AG09309 (cell line): Measurements from ENCODE around the gene CTIF.
A peak's percentile ranks its signal among the peaks of the same experiment; 100 is the strongest.

Experiments
- DNase-seq: peaks from one replicate; pipeline ENCODE4 v3.0.0-alpha.2; 2010; ENCODE audit warnings: low read depth
- H3K4me3 ChIP-seq: 2 replicates; pipeline ENCODE4 v1.5.1; 2011; ENCODE audit warnings: mild to moderate bottlenecking, low read depth, low read length, moderate library complexity; ENCODE audit not compliant: control insufficient read depth
- TF ChIP-seq, protein P1 (sequence below): IDR thresholded peaks from 2 replicates; pipeline ENCODE4 v1.5.1; 2011; ENCODE audit warnings: mild to moderate bottlenecking, low read depth, low read length, inconsistent platforms; ENCODE audit not compliant: insufficient read depth, control insufficient read depth; ENCODE audit errors: missing control alignments

Gene CTIF

DNA sequence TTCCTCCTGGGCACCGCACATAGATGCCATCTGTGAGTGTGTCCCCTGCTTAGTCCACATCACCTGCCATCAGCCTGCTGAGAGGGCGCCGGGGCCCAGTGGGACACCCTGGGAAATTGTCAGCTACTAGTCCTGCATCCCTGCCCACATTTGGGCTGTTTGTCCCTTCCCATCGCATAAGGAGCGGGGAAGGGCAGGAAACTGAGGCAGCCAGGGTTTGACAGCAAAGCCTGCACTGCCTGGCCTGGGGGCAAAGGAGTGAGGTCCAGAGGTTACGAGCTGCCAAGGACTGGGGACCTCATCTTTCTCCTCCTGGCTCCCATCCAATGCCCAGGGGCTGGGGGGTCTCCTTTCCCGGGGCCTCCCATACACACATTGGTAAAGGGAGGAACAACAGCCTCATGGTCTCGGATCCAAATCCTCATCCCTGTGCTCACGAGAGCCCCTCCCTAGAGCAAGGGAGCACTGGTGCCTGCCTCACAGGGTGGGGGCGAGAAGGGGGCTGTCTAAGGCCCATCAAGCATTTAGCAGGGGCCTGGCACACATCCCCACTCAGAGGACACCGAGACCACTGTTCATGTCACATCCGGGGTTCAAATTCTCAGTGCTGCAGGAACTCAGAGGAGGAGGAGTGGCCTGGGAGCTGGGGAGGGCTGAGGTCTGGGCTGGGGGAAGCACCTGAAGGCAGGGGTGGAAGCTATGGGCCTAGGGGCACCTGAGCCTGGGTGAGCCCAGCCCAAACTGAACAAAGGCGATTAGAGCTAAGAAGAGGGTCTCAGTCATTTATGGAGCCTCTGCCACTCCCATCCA, 298.2 kb downstream of the CTIF start:
- TF ChIP-seq, protein P1, sequence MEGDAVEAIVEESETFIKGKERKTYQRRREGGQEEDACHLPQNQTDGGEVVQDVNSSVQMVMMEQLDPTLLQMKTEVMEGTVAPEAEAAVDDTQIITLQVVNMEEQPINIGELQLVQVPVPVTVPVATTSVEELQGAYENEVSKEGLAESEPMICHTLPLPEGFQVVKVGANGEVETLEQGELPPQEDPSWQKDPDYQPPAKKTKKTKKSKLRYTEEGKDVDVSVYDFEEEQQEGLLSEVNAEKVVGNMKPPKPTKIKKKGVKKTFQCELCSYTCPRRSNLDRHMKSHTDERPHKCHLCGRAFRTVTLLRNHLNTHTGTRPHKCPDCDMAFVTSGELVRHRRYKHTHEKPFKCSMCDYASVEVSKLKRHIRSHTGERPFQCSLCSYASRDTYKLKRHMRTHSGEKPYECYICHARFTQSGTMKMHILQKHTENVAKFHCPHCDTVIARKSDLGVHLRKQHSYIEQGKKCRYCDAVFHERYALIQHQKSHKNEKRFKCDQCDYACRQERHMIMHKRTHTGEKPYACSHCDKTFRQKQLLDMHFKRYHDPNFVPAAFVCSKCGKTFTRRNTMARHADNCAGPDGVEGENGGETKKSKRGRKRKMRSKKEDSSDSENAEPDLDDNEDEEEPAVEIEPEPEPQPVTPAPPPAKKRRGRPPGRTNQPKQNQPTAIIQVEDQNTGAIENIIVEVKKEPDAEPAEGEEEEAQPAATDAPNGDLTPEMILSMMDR: no peak
- no peak overlapping the region for H3K4me3 ChIP-seq
- no peak for DNase-seq

DNA sequence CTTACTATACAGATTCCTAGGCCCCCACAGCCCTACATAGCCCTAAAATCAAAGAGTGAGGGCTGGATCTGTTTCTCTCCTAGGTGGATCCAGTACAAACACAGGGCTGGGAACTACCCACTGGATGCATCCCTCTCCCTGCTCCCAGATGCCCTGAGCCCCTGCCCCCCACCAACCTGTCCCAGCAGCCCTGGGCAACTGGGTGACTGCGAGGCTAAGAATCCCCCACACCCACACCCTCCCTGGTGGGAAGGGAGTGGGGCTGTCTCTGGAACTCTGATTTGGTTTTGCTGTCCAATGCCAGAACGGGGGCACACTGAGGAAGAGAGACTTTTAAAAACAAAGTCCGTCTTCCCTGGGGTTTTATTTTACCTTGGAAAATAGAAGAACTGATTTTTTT, 298.8 kb downstream of the CTIF start:
- no peak overlapping the region for H3K4me3 ChIP-seq
- DNase-seq: no peak
- TF ChIP-seq, protein P1: no peak

DNA sequence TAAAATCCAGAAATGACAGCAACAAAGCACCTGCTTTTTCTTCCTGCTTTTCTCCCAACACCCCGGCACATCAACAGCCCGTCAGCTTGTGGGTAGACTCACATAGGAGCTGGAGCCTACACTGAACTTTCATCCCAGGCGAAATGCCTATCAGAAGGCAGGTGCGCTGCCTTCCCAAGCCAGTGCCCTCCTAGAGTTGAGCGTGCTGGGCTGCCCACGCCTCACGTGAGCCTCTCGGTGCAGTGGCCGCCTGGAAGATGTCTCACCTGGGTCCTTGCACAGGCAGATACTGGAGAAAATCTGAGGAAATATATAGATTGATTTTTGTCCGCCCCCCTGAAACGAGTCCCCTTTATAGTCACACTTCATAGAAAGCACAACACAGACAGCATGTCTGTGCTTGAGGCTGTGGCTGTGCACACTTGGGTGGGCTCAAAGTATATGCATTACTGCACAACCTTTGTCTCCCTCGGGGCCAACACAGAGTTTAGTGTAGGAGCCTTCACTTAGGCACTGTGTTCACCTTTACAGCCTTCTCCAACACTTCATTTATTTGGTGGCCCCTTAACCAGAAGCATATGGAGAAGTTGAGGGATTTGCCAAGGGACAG, 299.4 kb downstream of the CTIF start:
- no peak for DNase-seq
- no peak overlapping the region for H3K4me3 ChIP-seq
- TF ChIP-seq, protein P1: no peak

DNA sequence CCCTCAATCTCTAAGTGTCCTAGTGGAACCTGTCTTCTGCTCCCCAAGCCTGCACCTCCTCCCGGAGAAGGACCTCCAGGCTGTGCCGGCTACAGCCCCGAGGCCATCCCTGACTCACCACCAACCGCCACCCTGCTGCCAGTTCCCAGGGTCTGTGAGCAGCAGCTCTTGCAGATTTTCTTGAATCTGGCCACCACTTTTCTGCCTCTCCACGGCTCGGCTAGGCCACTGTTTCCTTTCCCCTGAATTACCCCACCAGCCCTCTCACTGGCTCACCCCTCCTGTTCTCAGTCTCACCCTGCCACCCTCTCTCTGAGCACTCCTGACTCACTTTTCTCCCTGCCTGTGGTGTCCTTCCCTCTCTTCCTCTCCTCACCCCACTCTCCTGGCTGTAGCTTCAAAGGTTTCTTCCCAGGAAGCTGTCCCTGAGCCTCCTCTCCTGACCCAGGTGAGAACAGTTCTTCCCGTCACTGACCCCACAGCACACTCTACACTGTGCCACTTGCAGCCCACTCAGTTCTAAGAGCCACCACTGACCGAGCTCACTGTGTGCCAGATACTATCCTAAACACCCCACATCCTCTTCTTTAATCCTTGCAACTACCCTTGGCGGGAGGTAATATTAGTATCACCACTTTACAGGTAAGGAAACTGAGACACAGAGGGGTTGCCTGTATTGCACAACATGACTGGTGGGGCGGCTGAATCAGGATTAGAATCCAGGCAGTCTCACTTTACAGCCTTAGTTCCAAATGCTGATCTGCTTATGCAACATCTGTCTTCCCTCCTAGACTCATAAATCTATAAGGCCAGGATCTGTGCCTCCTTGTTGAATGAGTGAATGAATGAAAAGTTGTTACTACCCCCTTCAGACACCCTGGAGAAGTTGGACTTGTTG, 300.3 kb downstream of the CTIF start:
- H3K4me3 ChIP-seq: no peak overlapping the region
- DNase-seq: peak; percentile 61
- TF ChIP-seq, protein P1: no peak

DNA sequence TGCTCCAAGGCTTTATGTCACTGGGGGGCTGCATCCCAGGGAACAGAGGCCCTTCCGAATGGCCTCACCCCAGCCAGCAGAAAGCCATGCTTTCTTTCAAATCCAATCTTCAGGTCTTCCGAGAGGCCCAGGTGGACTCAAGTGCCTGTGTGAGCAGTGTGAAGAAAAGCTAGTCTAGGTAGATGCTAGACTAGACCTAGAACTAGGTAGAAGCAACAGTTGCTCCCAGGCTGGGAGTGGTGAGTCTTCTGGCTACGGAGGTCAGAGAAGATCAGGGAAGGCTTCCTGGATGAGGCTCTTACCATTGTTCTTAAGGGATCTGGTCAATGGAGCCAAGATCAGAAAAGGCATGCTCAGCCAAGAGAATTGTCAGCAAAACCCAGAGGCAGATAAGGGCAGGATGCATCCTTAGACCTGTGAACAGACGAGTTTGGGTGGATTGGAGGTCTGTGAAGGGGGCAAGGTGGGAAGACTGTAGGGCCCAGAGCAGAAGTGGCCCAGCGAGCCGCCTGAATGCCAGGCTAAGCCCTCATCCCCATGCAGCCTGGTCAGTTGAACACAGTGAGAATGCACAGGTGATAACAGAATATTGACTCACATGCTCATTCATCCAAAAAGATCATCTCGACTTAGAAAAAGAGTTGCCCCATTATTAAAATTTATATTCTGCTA, 301.1 kb downstream of the CTIF start:
- no peak for DNase-seq
- TF ChIP-seq, protein P1: no peak
- H3K4me3 ChIP-seq: no peak overlapping the region

DNA sequence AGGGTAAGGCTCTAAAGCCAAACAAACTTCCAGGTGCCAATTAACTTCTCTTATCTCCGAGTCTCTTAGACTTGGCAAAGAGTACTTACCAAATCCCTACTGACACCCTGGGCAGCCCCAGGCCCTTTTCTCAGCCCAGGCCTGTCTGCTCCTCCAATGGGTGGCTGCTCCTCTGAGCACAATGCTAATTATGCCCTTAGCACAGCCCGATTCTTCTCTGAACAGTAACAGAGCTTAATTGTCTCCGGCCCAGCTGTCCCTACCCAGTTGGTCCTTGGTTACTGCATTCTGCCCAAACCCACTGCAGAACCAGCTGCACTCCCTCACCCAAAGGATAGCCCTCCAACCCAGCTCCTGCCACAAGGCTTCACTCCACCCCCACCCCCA, 301.7 kb downstream of the CTIF start:
- DNase-seq: no peak
- no peak overlapping the region for H3K4me3 ChIP-seq

More for the DNA sequence above, 301.7 kb downstream of the CTIF start:
- TF ChIP-seq, protein P1: no peak
